HG03025 (cell line): ENCODE results near the gene CNOT1.
"Not testable (repeated sequence)": the region's sequence is repeated elsewhere in the genome, so short reads cannot be mapped to it uniquely, and the experiment has no call there.

Experiments used
- ATAC-seq: cut with Tn5 transposase; IDR thresholded peaks from one replicate; pipeline ENCODE4 v1.9.1; 2021; ENCODE audit warnings: mild to moderate bottlenecking, moderate library complexity; ENCODE audit not compliant: unreplicated experiment, low FRiP score

Gene CNOT1

DNA sequence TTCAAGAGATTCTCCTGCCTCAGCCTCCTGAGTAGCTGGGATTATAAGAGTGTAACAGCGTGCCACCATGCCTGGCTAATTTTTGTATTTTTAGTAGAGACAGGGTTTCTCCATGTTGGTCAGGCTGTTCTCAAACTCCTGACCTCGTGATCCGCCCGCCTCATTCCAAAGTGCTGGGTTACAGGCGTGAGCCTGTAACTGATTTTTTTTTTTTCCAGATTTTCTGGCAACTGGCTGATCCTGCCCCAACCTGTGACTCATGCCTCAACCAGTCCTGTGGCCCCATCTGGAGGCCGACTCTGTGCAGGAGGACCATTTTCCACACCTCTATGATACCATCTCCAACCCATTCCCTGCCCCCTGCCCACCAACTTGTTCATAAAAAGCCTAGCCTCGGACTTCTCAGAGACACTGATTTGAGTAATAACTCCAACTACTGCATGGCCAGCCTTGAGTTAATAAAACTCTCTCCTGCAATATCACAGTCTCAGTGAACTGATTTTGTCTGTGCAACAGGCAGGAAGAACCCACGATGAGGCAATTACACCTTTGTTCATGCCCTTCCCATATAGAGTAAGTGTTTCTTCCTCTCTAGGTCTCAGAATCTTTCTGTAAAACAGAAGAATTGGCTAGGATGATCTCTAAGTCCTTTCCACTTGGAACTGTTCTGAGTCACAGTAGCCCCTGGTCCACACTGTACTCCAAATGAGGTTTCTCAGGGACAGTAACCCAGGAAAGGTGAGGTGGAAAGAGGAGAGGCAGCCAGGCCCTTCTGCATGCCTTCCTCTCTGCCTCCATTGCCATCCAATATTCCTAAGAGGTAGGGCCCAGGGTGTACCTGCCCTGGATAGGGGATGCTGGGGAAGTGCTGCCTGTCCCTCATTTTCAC lies 8.8 kb upstream of the CNOT1 start:
- no peak for ATAC-seq

DNA sequence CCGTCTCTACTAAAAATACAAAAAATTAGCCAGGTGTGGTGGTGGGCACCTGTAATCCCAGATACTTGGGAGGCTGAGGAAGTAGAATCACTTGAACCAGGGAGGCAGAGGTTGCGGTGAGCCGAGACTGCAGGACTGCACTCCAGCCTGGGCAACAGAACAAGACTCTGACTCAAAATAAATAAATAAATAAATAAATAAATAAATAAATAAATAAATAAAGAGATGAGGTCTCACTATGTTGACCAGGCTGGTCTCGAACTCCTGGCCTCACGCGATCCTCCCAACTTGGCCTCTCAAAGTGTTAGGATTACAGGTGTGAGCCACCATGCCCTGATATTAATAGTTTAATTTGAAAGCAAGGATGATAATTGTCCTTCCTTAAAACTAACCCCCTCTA lies 7.4 kb upstream of the CNOT1 start:
- not testable (repeated sequence) for ATAC-seq

DNA sequence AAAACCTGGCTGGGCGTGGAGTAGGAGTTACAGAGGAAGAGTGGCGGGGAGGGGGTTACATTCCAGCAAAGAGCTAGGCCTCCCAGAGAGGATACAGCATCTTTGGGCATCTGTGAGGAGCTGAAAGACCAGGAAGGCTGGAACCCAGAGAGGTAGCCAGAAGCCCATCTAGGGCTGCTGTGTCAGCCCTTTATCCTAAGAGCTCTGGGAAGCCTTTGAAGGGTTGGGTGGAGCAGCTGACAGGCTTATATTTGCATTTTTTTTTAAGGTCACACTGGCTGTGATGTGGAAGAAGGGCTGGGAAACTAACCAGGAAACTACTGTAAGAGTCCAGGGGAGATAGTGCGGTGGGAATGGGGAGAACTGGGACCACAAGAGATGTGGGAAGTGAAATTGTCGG lies 6.8 kb upstream of the CNOT1 start:
- no peak for ATAC-seq

DNA sequence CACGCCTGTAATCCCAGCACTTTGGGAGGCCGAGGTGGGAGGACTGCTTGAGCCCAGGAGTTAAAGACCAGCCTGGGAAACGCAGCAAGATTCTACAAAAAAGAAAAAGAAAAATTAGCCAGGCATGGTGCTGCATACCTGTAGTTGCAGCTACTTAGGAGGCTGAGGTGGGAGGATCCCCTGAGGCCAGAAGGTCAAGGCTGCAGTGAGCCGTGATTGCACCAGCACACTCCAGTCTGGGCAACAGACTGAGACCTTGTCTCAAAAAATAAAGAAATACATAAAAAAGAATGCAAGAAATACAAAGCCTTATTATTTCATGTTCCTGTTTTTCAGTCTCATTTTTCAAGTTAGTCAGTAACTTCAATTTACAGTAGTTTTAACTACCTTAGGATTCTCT lies 5.9 kb upstream of the CNOT1 start:
- ATAC-seq: no peak

DNA sequence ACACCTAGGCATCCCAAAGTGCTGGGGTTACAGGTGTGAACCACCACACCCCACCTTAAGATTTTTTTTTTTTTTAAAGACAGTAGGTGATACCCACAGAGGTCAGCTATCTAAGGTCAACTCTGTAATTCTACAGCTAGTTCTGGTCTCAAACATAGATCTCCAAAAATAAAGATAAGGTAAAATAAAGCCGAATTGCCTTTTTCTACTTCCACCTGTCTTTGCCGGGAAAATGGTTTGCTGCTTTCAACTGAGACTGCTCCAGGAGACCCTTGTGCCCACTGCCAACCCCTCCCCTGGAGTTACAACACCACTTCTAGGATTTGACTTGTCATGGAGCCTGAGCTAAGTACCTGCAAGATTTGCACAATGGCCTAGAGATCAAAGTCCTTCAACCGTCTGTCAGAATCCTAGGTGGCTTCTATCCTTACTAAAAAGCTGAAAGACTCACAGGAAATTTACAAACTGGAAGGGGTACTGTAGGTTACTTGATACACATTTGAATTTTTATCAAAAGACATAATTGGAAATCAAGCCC lies 4.7 kb upstream of the CNOT1 start:
- no peak for ATAC-seq

DNA sequence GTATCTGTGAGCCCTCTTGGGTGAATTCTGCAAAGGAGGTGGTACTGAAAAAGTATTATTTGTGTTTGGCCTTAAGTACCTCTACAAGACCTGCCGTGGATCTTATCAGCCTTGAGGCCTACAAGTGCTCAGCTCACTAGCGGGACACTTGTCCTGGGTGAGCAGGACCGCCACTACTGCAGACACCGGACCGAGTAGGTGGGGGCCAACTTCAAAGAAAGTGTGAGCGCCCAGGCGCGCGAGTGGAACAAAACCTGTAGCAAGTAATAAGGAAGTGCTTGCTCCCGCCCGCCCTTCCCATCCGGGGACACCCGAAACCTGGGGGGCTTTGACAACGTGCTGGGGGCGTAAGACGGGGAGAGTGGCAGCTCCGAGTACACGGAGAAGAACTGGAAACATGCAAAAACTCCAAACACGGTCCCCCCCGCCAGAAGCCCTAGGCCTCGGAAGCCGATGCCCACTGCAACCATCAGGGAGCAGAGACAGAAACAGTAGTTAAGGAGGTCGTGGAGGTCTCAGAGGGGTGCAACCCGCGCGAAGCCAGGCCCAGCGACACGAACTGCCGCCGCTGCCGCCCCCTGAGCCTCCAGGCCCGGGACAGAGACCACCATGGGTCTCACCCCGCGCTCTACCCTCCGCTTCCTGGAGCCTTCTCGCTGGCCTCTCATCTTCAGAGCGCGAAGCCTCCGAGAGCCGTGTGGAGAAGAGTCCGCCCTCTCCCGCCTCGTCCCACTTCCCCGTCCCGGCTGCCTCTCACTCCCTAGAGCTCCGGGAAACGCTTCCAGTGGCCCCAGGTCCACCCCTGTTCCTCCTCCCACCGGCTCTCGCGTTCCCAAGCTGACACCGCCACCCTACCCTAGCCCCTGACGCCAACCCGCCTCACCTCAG lies 537 bp downstream of the CNOT1 start:
- ATAC-seq: peak; percentile 5

DNA sequence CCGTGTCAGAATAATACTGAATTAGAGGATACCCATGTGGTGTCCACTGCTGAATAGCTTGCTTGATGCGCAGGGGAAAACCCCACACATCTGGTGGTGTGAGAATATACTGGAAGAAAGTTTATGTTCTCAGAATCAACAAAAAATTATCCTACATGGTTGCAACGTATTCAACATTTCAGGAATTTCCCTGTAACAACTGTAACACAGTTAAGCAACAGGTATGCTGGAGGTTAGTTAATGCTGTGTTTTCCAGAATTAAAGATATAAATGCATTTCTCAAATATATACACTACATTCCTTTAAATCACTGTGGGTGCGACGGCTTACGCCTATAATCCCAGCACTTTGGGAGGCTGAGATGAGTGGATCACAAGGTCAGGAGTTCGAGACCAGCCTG lies 5.4 kb downstream of the CNOT1 start:
- ATAC-seq: no peak

DNA sequence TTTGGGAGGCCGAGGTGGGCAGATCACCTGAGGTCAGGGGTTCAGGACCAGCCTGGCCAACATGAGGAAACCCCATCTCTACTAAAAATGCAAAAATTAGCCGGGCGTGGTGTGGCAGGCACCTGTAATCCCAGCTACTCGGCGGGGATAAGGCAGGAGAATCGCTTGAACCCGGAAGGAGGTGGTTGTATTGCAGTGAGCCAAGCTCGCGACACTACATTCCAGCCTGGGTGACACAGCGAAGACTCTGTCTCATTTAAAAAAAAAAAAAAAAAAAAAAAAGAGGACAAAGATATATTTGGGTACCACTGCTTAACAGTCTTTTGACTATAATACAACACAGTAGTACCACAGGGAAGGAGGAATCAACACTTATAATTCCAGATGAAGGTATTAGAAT lies 9.2 kb downstream of the CNOT1 start:
- no peak for ATAC-seq

DNA sequence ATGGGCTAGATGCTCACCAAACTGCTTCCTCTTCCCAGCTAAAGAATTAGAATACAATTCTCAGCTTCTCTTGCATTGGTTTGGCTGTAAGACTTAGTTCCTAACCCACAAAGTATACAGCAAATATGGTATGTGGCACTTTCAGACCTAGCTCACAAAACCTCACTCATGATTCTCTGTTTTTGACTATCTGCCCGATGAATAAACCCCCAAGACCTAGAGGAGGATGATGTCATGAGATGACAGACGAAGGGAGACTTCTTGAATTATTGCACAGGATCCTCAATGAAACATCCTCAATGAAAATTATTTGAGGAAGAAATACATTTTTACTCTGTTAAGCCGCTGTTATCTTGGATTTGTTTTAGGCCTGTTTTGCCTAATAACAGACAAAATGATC lies 14.3 kb downstream of the CNOT1 start:
- ATAC-seq: no peak

DNA sequence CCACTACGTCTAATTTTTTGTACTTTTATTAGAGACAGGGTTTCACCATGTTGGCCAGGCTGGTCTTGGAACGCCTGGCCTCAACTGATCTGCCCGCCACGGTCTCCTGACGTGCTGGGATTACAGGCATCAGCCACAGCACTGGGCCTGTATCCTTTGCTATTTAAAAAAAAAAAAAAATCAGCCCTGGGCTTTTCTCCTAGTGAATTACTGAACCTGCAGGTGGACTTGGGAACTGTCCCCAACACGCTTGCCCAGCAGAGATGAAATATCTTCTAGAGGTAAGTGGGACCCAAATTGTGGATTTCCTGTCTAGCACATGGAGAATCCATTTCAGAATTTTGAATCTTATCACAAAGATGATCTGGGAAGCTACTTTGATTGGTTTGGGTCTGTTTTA lies 14.8 kb downstream of the CNOT1 start:
- ATAC-seq: no peak

DNA sequence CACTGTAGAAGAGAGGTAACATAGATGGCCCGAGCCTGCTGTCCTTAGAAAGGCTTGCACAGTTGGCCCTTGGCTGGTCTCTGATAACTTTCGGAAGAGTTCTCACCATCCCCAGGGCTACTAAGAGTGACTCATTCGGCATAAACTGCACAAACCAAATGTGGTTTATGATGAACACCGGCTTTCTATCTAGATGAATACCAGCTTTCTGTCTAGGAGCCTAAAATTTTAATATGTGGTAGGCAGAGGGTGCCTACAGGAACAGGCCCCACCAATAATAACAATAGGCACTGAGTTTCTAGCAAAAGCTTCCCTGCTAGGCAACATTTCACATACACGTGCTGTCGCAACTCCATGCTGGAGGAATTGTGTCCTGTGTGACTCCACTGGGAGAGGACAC lies 15.4 kb downstream of the CNOT1 start:
- no peak for ATAC-seq

DNA sequence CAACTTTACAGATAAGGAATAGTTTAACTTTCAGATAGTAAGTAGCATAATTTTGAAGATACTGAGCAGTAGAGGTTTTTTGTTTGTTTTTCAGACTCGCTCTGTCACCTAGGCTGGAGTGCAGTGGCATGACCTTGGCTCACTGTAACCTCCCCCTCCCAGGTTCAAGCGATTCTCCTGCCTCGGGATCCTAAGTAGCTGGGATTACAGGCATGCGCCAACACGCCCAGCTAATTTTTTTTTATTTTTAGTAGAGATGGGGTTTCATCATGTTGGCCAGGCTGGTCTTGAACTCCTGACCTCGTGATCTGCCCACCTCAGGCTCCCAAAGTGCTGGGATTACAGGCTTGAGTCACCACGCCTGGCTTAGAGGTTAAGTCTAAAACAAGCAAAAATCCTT lies 16.7 kb downstream of the CNOT1 start:
- ATAC-seq: not testable (repeated sequence)

DNA sequence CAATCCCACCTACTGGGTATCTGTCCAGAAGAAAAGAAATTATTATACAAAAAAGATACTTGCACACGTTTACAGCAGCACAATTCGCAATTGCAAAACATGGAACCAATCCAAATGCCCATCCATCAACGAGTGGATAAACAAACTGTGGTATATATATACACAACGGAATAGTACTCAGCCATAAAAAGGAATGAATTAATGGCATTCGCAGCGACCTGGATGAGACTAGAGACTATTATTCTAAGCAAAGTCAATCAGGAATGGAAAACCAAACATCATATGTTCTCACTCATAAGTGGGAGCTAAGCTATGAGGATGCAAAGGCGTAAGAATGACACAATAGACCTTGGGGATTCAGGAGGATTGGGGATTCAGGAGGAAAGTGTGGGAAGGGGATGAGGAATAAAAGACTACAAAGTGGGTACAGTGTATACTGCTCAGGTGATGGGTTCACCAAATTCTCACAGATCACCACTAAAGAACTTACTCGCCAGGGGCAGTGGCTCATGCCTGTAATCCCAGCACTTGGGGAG lies 21.0 kb downstream of the CNOT1 start:
- ATAC-seq: no peak

DNA sequence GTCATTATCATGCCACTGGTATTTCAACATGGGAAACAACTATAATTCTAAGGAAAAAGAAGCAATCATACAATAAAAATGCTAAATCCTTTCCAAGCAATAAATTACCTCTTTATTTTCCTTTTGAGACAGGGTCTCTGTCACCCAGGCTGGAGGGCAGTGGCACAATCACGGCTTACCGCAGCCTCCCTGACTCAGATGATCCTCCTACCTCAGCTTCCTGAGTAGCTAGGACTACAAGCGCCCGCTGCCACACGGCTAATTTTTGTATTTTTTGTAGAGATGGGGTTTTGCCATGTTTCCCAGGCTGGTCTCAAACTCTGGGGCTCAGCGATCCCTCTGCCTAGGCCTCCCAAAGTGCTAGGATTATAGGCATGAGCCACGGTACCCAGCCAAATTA lies 24.1 kb downstream of the CNOT1 start:
- ATAC-seq: no peak

DNA sequence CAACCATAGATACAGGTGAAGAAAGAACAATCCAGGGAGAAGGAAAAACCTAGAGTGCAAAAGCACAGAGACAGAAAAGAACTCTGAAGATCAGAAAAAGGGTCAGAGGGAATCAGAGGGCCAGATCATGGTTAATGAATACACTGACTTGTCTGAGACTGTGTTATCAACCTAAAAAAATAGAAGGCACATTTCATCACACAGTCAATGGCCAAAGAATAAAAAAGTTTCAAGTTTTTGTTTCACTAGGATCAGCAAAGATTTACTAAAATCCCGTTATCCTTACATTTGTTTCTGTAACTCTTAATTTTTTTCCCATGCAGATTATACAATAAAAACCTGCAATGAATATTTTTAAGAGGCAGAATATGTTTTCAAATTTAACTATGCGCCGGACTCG lies 38.5 kb downstream of the CNOT1 start:
- no peak for ATAC-seq

DNA sequence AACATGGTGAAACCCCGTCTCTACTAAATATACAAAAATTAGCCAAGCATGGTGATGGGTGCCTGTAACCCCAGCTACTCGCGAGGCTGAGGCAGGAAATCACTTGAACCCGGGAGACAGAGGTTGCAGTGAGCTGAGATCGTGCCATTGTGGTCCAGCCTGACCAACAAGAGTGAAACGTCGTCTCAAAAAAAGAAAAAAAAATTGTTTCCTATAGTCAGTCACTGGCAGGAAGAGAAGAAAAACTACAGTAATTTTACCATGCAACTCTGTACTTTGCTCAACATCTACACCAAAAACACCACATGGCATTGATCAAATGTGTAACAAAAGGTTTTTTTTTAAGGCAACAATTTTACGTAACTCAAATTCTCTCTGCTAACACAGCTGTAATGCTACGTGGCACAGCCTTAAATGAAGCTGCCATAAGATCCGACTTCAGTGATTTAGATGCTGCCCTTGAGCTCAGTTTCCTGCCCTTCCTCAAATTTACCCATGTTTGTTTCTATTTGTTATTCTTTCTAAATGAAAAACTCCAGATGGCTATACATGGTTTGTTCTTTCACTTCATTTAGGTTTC lies 40.2 kb downstream of the CNOT1 start:
- no peak for ATAC-seq

DNA sequence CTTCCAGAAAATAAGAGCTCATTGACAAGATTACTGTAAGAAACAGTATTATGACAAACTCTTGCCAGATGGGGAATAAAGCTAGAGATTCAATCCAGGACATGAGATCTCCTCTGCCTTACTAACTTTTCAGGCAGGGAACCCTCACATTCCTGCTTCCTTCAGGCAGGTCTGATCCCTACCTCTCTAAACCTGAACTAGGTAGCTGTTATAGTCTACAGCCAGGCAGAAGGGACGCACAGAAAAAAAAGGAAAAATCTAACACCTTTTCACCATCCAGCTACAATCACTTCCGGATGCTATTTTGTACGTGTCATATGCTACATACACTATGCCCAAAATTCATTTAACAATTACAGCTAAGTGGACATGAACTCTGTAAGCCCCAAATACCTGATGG lies 41.2 kb downstream of the CNOT1 start:
- ATAC-seq: no peak

DNA sequence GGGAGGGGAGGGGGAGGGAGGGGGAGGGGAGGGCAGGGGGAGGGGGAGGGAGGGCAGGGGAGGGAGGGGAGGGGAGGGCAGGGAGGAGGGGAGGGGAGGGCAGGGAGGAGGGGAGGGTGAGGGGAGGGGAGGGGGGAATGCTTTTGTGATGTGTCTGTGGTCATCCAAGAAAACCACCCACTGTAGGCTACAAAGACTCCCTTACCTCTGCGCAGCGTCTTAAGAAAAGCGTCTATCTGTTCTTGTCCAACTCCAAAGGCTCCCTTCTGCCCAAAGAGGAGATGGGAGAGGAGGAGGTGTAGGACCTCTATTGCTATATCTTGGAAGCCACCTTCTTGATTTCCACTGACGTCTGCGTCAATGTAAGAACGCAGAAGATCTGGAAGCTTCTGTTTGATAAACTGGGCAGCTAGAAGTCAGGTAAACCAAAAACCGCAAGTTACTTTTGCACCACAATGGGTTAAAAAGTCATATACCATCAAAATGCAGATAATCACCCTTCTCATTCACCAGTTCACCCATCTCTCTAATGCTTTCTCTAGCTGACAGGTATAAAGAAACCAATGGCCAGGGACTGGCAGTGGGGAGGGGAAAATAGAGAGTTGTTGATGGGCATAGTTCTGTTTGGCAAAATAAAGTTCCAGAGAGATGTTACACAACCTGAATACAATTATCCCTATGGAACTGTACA lies 43.1 kb downstream of the CNOT1 start:
- ATAC-seq: no peak

DNA sequence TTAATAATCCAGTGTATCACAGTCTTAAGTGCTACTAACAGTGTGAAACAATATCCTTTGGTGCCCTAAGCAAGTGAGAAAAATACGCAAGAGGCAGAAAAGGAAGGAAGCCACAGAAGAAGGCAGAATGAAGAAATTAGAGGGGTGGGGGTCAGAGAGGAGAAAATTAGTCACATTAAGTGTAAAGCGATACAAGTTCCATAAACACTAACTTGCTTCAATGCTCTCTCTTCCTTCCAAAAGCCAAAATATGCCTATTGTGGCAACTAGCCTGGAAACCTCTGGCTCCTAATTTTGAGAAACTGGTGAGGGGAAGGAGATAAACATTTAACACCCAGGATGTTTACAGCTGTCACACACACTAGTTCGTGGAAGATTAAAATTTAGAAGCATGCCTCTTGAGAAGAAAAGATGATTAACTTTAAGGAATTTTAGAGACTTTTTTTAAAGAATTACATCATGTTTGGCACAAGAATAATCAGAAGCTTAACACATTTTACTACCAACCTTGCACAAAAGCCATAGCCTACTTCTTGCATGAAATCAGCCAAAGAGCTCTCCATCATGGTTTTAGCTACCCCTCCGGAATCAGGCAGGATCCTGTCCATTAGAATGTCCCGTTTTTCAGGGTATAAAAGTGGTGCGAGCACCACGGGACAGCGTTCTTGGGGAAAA lies 44.7 kb downstream of the CNOT1 start:
- ATAC-seq: no peak
